Measurements from ENCODE around the gene SLC50A1. TPM values are rescaled to one million over a fixed set of nuclear protein-coding genes. Genes with fewer than 3 reads are reported as not detected.

SLC50A1 gene
- total and polyA plus RNA-seq, 9 of the 15 experiments (the other 6 are each of a cell fraction or from before 2014, with no cell fraction given) = 46.5 to 132 (median 91.9) TPM

GRCh38 chr1:155169541-155169940 lies 33.9 kb downstream of the SLC50A1 start:
- DNase-seq (ENCODE audit: extremely low read depth in 1 of 4, low spot score in 3 of 4) (peak in 1 of 4 experiments; percentile 0), FAIRE-seq (no peak), ATAC-seq (no peak)
- H4K20me1 ChIP-seq (replicated peaks; ENCODE audit: control insufficient read depth, insufficient read depth, low read length) = no peaks in the 10 kb centered on the region
- 60% methylated on average over 5 of the region's 5 CpGs for WGBS (ENCODE audit: insufficient coverage, low coverage, missing lambda C conversion rate)
- H3K9me1 ChIP-seq (ENCODE audit: control insufficient read depth, insufficient read depth, low read length) = no peaks in the 10 kb centered on the region
- peaks cover 15% of the 10 kb centered on the region for H3K79me2 ChIP-seq (ENCODE audit: control insufficient read depth, insufficient read depth, low read length)
- H3K9ac ChIP-seq (ENCODE audit: insufficient read depth in 1 of 2, low read depth in 2 of 2, low read length in 2 of 2) = no peak overlapping the region
- H3K4me3 ChIP-seq = no peak overlapping the region
- TF ChIP-seq HDAC6 (IDR thresholded peaks at IDR 0.05; ENCODE audit: low read depth, low read length) (no peak), ATF7 (IDR thresholded peaks at IDR 0.05) (no peak), MAFK (IDR thresholded peaks at IDR 0.05; ENCODE audit: low read length) (no peak), ZNF444 (CRISPR knock-in tag; IDR thresholded peaks at IDR 0.05) (no peak), BHLHE40 (IDR thresholded peaks at IDR 0.05; ENCODE audit: low read length) (no peak), ZBTB9 (CRISPR knock-in tag; IDR thresholded peaks at IDR 0.05) (no peak)
- no TSS peak for BruUV-seq (replicated peaks)
- in situ Hi-C loops (cut with MboI) = loop anchor here (5.0 kb wide), 1 partner anchor 77 kb away; no protein-coding TSS in a partner anchor
- CTCF ChIA-PET (ENCODE audit: low intra/inter-chr PET ratio) = no interaction called here
- no peaks in the 10 kb centered on the region for H3K27me3 ChIP-seq (ENCODE audit: control insufficient read depth in 2 of 2, insufficient read depth in 2 of 2, low read length in 2 of 2)
- H3K27ac ChIP-seq (ENCODE audit: extremely low read depth, low read depth, low read length) = no peak overlapping the region
- H3K9me3 ChIP-seq (replicated peaks; ENCODE audit: control insufficient read depth, insufficient read depth, low read depth, low read length) = no peaks in the 10 kb centered on the region
- intact Hi-C loops (cut with micrococcal nuclease) = loop anchor here (5.0 kb wide), 1 partner anchor 57 kb away; no protein-coding TSS in a partner anchor
- H3K36me3 ChIP-seq (ENCODE audit: control insufficient read depth, insufficient read depth, low read length) = peaks cover 35% of the 10 kb centered on the region
- H3K4me2 ChIP-seq (ENCODE audit: insufficient read depth, low read length) = no peak overlapping the region
- H3K4me1 ChIP-seq (replicated peaks in 1 of 2; ENCODE audit: control insufficient read depth in 2 of 2, insufficient read depth in 2 of 2, low read length in 2 of 2) = peaks cover 16 to 30% of the 10 kb centered on the region in 2 experiments; a peak in 4 of 5 replicates
- no peak overlapping the region for H2AFZ ChIP-seq (ENCODE audit: low read depth, low read length)
- POLR2A ChIA-PET = no interaction called here

Data from K562 (cell line).